Upper lobe of left lung (tissue), 4 donors: ENCODE results near the gene SEC14L5.

ENCODE experiments used
- POLR2A ChIP-seq, 4 donors: fragments of 450-650 bp; IDR thresholded peaks; one replicate each; pipeline ENCODE4 v1.5.1; 2016 to 2017; ENCODE audit warnings: antibody characterized with exemption in 4 of 4, mild to moderate bottlenecking in 2 of 4
- TF ChIP-seq, protein P1 (sequence below), 6 experiments: fragments of 450-650 bp in 4 of 6; fragments of 200-600 bp in 2 of 6; sonication (generic) in 2 of 6; IDR thresholded peaks; one replicate each; pipeline ENCODE4 v1.5.1; 2016 to 2019; ENCODE audit warnings: antibody characterized with exemption in 6 of 6

DNA sequence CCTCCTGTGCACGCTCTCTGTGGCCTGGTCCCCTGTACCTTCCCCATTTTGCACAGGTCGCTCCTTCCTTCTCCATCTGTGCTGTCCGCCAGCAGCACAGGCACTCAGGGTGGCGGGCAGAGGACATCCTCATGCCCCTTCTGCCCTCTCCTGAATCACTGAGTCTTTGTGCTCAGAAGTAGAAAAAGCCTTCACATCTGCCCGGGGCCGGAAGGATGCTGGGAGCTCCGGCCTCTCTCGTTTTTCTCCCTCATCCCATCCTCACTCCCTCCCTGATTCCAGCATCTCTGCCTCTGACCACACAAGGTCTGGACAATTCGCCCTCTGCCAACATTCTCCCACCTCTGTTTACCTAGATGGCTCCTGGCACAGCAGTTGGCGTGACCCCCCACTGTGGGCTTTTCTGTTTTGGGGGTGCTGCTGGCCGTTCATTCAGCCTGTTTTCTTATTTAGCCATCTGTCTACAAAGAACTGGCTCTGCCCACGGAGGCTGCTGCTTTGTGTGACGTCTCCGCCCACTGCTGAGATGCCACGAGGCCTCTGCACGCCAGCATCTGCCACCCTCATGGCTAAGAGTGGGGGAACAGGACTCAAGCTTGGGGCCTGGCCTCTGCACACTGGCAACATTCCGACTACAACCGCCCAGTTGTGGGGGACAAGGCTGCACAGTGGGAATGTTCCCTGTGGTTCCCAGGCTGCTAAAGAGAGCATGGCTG, 36.7 kb downstream of the SEC14L5 start:
- TF ChIP-seq, protein P1, sequence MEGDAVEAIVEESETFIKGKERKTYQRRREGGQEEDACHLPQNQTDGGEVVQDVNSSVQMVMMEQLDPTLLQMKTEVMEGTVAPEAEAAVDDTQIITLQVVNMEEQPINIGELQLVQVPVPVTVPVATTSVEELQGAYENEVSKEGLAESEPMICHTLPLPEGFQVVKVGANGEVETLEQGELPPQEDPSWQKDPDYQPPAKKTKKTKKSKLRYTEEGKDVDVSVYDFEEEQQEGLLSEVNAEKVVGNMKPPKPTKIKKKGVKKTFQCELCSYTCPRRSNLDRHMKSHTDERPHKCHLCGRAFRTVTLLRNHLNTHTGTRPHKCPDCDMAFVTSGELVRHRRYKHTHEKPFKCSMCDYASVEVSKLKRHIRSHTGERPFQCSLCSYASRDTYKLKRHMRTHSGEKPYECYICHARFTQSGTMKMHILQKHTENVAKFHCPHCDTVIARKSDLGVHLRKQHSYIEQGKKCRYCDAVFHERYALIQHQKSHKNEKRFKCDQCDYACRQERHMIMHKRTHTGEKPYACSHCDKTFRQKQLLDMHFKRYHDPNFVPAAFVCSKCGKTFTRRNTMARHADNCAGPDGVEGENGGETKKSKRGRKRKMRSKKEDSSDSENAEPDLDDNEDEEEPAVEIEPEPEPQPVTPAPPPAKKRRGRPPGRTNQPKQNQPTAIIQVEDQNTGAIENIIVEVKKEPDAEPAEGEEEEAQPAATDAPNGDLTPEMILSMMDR (IDR thresholded peaks at IDR 0.05), result no peak
- TF ChIP-seq POLR2A (IDR thresholded peaks at IDR 0.05), result no peak
